OCI-LY1 (cell line): ENCODE measurements around the gene FAM167B.

Experiments used
- H2AFZ ChIP-seq: fragments of 200-600 bp; sonication (generic), shearing (Covaris generic); 2 replicates; pipeline ENCODE4 v1.6.0; 2014; ENCODE audit warnings: antibody characterized with exemption, mild to moderate bottlenecking, low read length
- H3F3A ChIP-seq: fragments of 200-600 bp; sonication (generic), shearing (Covaris generic); 2 replicates; pipeline ENCODE4 v1.6.0; 2014; ENCODE audit warnings: mild to moderate bottlenecking, antibody characterized with exemption, low read length, moderate library complexity; ENCODE audit not compliant: insufficient read depth
- H3K27ac ChIP-seq: fragments of 200-600 bp; sonication (generic); 2 replicates; pipeline ENCODE4 v1.5.1; 2014; ENCODE audit warnings: low read length, mixed run types, mild to moderate bottlenecking, low read depth; ENCODE audit not compliant: poor library complexity, severe bottlenecking
- H3K27me3 ChIP-seq: fragments of 200-600 bp; sonication (generic); 2 replicates; pipeline ENCODE4 v1.6.0; 2014; ENCODE audit warnings: antibody characterized with exemption, mild to moderate bottlenecking, low read length, moderate library complexity; ENCODE audit not compliant: insufficient read depth
- H3K36me3 ChIP-seq: fragments of 200-600 bp; sonication (generic); 2 replicates; pipeline ENCODE4 v1.6.1; 2014; ENCODE audit warnings: mild to moderate bottlenecking, antibody characterized with exemption, low read length, moderate library complexity, mixed read lengths; ENCODE audit not compliant: insufficient read depth
- H3K4me1 ChIP-seq: fragments of 200-600 bp; sonication (generic); 2 replicates; pipeline ENCODE4 v1.5.1; 2014; ENCODE audit warnings: mild to moderate bottlenecking, low read length, moderate library complexity; ENCODE audit not compliant: insufficient read depth, severe bottlenecking
- H3K4me2 ChIP-seq: fragments of 200-600 bp; sonication (generic), shearing (Covaris generic); 2 replicates; pipeline ENCODE4 v1.6.1; 2014; ENCODE audit warnings: low read length
- H3K4me3 ChIP-seq: fragments of 200-600 bp; sonication (generic); 2 replicates; pipeline ENCODE4 v1.5.1; 2014; ENCODE audit warnings: low read length, low read depth, mild to moderate bottlenecking, mixed read lengths; ENCODE audit not compliant: poor library complexity, severe bottlenecking
- H3K79me2 ChIP-seq: fragments of 200-600 bp; shearing (Covaris generic); 2 replicates; pipeline ENCODE4 v1.6.1; 2016; ENCODE audit warnings: mixed run types, low read length, mixed read lengths; ENCODE audit not compliant: insufficient read depth
- H3K9ac ChIP-seq: fragments of 200-600 bp; sonication (generic), shearing (Covaris generic); 2 replicates; pipeline ENCODE4 v1.6.1; 2014; ENCODE audit warnings: mild to moderate bottlenecking, low read length, mixed read lengths
- H3K9me2 ChIP-seq: fragments of 200-600 bp; sonication (generic), shearing (Covaris generic); 2 replicates; pipeline ENCODE4 v1.6.1; 2014; ENCODE audit warnings: low read depth, mild to moderate bottlenecking, low read length, mixed read lengths
- H3K9me3 ChIP-seq: fragments of 200-600 bp; shearing (Covaris generic); 2 replicates; pipeline ENCODE4 v1.6.1; 2014; ENCODE audit warnings: low read length, mixed read lengths
- H4K20me1 ChIP-seq: fragments of 200-600 bp; sonication (generic), shearing (Covaris generic); 2 replicates; pipeline ENCODE4 v1.6.0; 2016; ENCODE audit warnings: mild to moderate bottlenecking, low read length; ENCODE audit not compliant: insufficient read depth
- EZH2 ChIP-seq: fragments of 200-600 bp; sonication (generic), shearing (Covaris generic); IDR thresholded peaks from 2 replicates; pipeline ENCODE4 v1.8.0; 2017; ENCODE audit warnings: borderline replicate concordance, mixed run types, mild to moderate bottlenecking, antibody characterized with exemption, low read length, moderate library complexity, mixed read lengths
- TF ChIP-seq, protein P1 (sequence below): fragments of 200-600 bp; sonication (generic), shearing (Covaris generic); IDR thresholded peaks from 2 replicates; pipeline ENCODE4 v1.5.1; 2017; ENCODE audit warnings: mild to moderate bottlenecking, antibody characterized with exemption, low read length, moderate library complexity, mixed read lengths

The FAM167B gene

DNA sequence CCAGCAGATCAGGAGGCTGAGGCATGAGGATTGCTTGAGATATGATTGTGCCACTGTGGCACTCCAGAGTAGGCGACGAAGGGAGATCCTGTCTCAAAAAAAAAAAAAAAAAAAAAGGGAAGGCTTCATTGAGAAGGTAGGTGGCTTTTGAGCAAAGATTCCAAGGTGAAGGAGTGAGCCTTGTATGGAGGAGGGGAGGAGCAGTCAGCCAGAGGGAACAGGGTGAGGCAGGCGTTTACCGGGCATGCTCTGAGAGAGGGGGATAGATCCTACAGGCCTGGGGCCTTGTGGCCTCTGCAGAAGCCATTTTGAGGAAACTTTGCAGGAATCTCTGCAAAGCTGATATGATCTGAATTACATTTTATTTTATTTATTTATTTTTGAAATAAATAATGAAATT lies 39.7 kb downstream of the FAM167B start:
- Histone ChIP-seq H3K4me2 (no peak overlapping the region), H3K27ac (no peak overlapping the region), H3K4me1 (peaks cover 18% of the 10 kb centered on the region), H3K4me3 (no peak overlapping the region), H2AFZ (no peak overlapping the region), H3K9ac (no peak overlapping the region), H3K79me2 (no peaks in the 10 kb centered on the region), H3K9me2 (no peaks in the 10 kb centered on the region), H3K27me3 (no peaks in the 10 kb centered on the region), H3F3A (peaks cover 8% of the 10 kb centered on the region), H4K20me1 (no peaks in the 10 kb centered on the region), H3K36me3 (peaks cover 28% of the 10 kb centered on the region), H3K9me3 (no peaks in the 10 kb centered on the region)
- no peak for TF ChIP-seq EZH2
- TF ChIP-seq, protein P1, sequence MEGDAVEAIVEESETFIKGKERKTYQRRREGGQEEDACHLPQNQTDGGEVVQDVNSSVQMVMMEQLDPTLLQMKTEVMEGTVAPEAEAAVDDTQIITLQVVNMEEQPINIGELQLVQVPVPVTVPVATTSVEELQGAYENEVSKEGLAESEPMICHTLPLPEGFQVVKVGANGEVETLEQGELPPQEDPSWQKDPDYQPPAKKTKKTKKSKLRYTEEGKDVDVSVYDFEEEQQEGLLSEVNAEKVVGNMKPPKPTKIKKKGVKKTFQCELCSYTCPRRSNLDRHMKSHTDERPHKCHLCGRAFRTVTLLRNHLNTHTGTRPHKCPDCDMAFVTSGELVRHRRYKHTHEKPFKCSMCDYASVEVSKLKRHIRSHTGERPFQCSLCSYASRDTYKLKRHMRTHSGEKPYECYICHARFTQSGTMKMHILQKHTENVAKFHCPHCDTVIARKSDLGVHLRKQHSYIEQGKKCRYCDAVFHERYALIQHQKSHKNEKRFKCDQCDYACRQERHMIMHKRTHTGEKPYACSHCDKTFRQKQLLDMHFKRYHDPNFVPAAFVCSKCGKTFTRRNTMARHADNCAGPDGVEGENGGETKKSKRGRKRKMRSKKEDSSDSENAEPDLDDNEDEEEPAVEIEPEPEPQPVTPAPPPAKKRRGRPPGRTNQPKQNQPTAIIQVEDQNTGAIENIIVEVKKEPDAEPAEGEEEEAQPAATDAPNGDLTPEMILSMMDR = no peak

- Histone ChIP-seq H4K20me1 (no peaks in the 10 kb centered on the region), H3K4me2 (no peak overlapping the region), H3K36me3 (peaks cover 30% of the 10 kb centered on the region), H3K9ac (no peak overlapping the region), H3K4me1 (peaks cover 31% of the 10 kb centered on the region), H2AFZ (no peak overlapping the region), H3K27ac (peak overlapping the region; percentile 90), H3F3A (peaks cover 8% of the 10 kb centered on the region), H3K79me2 (peaks cover 22% of the 10 kb centered on the region), H3K9me2 (no peaks in the 10 kb centered on the region), H3K9me3 (no peaks in the 10 kb centered on the region), H3K4me3 (no peak overlapping the region), H3K27me3 (no peaks in the 10 kb centered on the region)
- TF ChIP-seq, protein P1 = no peak
- TF ChIP-seq EZH2 = no peak
Measured at GRCh38 chr1:32289256-32289655, 42.2 kb downstream of the FAM167B start.

DNA sequence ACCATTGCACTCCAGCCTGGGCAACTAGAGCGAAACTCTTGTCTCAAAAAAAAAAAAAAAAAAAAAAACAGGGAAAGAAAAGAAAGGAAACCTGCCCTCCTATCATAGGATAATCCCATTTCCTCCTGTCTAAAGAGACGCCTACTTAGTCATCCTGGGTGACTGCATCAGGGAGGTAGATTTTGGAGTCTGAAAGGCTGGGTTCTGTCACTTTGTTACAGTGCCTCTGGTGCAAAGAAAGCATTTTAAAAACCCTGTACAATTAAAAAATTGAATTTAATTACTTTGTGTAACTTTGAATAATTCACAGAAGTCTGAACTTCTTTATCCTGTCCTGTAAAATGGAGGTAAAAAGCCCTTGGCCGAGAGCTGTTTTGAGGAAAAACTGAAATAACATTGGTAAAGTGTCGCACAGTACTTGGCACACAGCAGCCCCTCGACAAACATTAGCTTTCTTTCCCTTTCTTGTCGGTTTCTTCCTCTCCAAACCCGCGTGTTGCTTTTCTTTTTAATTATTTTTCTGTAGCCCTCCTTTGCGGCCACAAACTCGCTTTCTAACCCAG lies 44.2 kb downstream of the FAM167B start:
- H2AFZ ChIP-seq = no peak overlapping the region
- H3K27ac ChIP-seq = peak overlapping the region; percentile 90
- peak overlapping the region; percentile 94 for H3K4me3 ChIP-seq
- H3K27me3 ChIP-seq = no peaks in the 10 kb centered on the region
- peak overlapping the region; percentile 77 for H3K4me2 ChIP-seq
- H3K9me2 ChIP-seq = no peaks in the 10 kb centered on the region
- peaks cover 8% of the 10 kb centered on the region for H3F3A ChIP-seq
- H3K79me2 ChIP-seq = peaks cover 41% of the 10 kb centered on the region
- peaks cover 50% of the 10 kb centered on the region for H3K4me1 ChIP-seq
- H3K36me3 ChIP-seq = peaks cover 37% of the 10 kb centered on the region
- H3K9ac ChIP-seq = peak overlapping the region; percentile 79
- no peaks in the 10 kb centered on the region for H3K9me3 ChIP-seq
- TF ChIP-seq, protein P1 = no peak
- no peak for TF ChIP-seq EZH2
- H4K20me1 ChIP-seq = no peaks in the 10 kb centered on the region
